Neural cell (in vitro differentiated cells): ENCODE results near the gene TMEM254. TPM values are rescaled to one million over a fixed set of nuclear protein-coding genes. Genes with fewer than 3 reads are reported as not detected.
"Not testable (repeated sequence)": the region's sequence is repeated elsewhere in the genome, so short reads cannot be mapped to it uniquely, and the experiment has no call there.

ENCODE experiments used
- H2AFZ ChIP-seq: fragments of 200-600, 300-800 bp; sonication (generic), shearing (Covaris generic); 2 replicates; pipeline ENCODE4 v1.6.0; 2014; ENCODE audit warnings: low read depth, mild to moderate bottlenecking, antibody characterized with exemption, low read length, moderate library complexity
- H3F3A ChIP-seq: fragments of 200-600 bp; shearing (Covaris generic); 2 replicates; pipeline ENCODE4 v1.6.1; 2016; ENCODE audit warnings: mild to moderate bottlenecking, moderate library complexity, mixed read lengths, antibody characterized with exemption, low read length; ENCODE audit not compliant: insufficient read depth, poor library complexity, severe bottlenecking
- H3K27ac ChIP-seq: fragments of 200-600, 300-800 bp; sonication (generic), shearing (Covaris generic); 2 replicates; pipeline ENCODE4 v1.5.1; 2014; ENCODE audit warnings: mild to moderate bottlenecking, low read length, moderate library complexity
- H3K27me3 ChIP-seq: fragments of 300-800, 200-600 bp; sonication (generic), shearing (Covaris generic); 2 replicates; pipeline ENCODE4 v1.6.0; 2014; ENCODE audit warnings: mild to moderate bottlenecking, low read depth, low read length, moderate library complexity; ENCODE audit not compliant: insufficient read depth
- H3K36me3 ChIP-seq: fragments of 300-800, 200-600 bp; sonication (generic), shearing (Covaris generic); 2 replicates; pipeline ENCODE4 v1.5.1; 2014; ENCODE audit warnings: mild to moderate bottlenecking, antibody characterized with exemption, low read length, moderate library complexity; ENCODE audit not compliant: insufficient read depth
- H3K4me2 ChIP-seq: fragments of 300-800, 200-600 bp; sonication (generic), shearing (Covaris generic); 2 replicates; pipeline ENCODE4 v1.6.0; 2014; ENCODE audit warnings: mild to moderate bottlenecking, low read length
- H3K4me3 ChIP-seq: fragments of 300-800, 200-600 bp; sonication (generic), shearing (Covaris generic); 2 replicates; pipeline ENCODE4 v1.5.1; 2014; ENCODE audit warnings: mild to moderate bottlenecking, low read length, moderate library complexity
- H3K79me2 ChIP-seq: fragments of 200-600 bp; shearing (Covaris generic); replicated peaks from 2 replicates; pipeline ENCODE4 v1.6.0; 2014; ENCODE audit warnings: mild to moderate bottlenecking, low read length, moderate library complexity; ENCODE audit not compliant: insufficient read depth
- H3K9ac ChIP-seq: fragments of 300-800, 200-600 bp; sonication (generic), shearing (Covaris generic); 2 replicates; pipeline ENCODE4 v1.6.1; 2016; ENCODE audit warnings: mild to moderate bottlenecking, low read length, mixed read lengths
- H3K9me2 ChIP-seq: fragments of 200-600 bp; shearing (Covaris generic); 2 replicates; pipeline ENCODE4 v1.6.1; 2016; ENCODE audit warnings: mild to moderate bottlenecking, low read length, mixed read lengths; ENCODE audit not compliant: insufficient read depth
- H3K9me3 ChIP-seq: fragments of 200-600, 300-800 bp; sonication (generic), shearing (Covaris generic); 2 replicates; pipeline ENCODE4 v1.6.1; 2016; ENCODE audit warnings: mild to moderate bottlenecking, mixed run types, low read length, moderate library complexity, mixed read lengths
- H4K20me1 ChIP-seq: fragments of 200-600 bp; shearing (Covaris generic); 2 replicates; pipeline ENCODE4 v1.6.1; 2016; ENCODE audit warnings: mild to moderate bottlenecking, mixed run types; ENCODE audit not compliant: insufficient read depth
- CTCF ChIP-seq: fragments of 450-650 bp; IDR thresholded peaks from 2 replicates; pipeline ENCODE4 v1.5.1; 2014; ENCODE audit warnings: antibody characterized with exemption, mild to moderate bottlenecking, moderate library complexity; ENCODE audit not compliant: poor library complexity, severe bottlenecking
- EP300 ChIP-seq: fragments of 450-650 bp; conservative IDR thresholded peaks from 2 replicates; pipeline ENCODE4 v1.6.1; 2014; ENCODE audit warnings: antibody characterized with exemption, mild to moderate bottlenecking, moderate library complexity; ENCODE audit not compliant: poor library complexity, severe bottlenecking
- EZH2 ChIP-seq: fragments of 200-600, 300-800 bp; shearing (Covaris generic), sonication (generic); IDR thresholded peaks from 2 replicates; pipeline ENCODE4 v1.6.1; 2014; ENCODE audit warnings: antibody characterized with exemption, low read length, borderline replicate concordance, mild to moderate bottlenecking; ENCODE audit not compliant: insufficient read depth, poor library complexity, severe bottlenecking
- MXI1 ChIP-seq: fragments of 450-650 bp; conservative IDR thresholded peaks from 2 replicates; pipeline ENCODE4 v1.6.1; 2014; ENCODE audit warnings: antibody characterized with exemption, mild to moderate bottlenecking; ENCODE audit not compliant: poor library complexity, severe bottlenecking
- POLR2AphosphoS5 ChIP-seq: IDR thresholded peaks from 2 replicates; pipeline ENCODE4 v1.6.1; 2012
- RAD21 ChIP-seq: fragments of 450-650 bp; conservative IDR thresholded peaks from 2 replicates; pipeline ENCODE4 v1.6.1; 2014; ENCODE audit warnings: antibody characterized with exemption, mild to moderate bottlenecking, moderate library complexity
- REST ChIP-seq: IDR thresholded peaks from 2 replicates; pipeline ENCODE4 v1.6.1; 2012; ENCODE audit warnings: borderline replicate concordance
- SMC3 ChIP-seq: fragments of 450-650 bp; conservative IDR thresholded peaks from 2 replicates; pipeline ENCODE4 v1.6.1; 2014; ENCODE audit warnings: antibody characterized with exemption, mild to moderate bottlenecking, moderate library complexity; ENCODE audit not compliant: poor library complexity
- TAF1 ChIP-seq: IDR thresholded peaks from 2 replicates; pipeline ENCODE4 v1.6.1; 2012; ENCODE audit warnings: low read depth
- polyA plus RNA-seq: library from polyadenylated mRNA; depleted of rRNA; stranded (reverse); fragments of >200 nt; gene quantifications from 2 replicates; pipeline ENCODE4 v1.2.3, GENCODE V29; 2014

TMEM254 gene
- polyA plus RNA-seq, 1 donor from 2014 or later, result 24.3 TPM

- H2AFZ ChIP-seq, result no peak overlapping the region
- H3F3A ChIP-seq, result no peaks in the 10 kb centered on the region
- no peaks in the 10 kb centered on the region for H3K9me2 ChIP-seq
- no peaks in the 10 kb centered on the region for H3K79me2 ChIP-seq
- H4K20me1 ChIP-seq, result no peaks in the 10 kb centered on the region
- H3K9ac ChIP-seq, result no peak overlapping the region
- no peak overlapping the region for H3K4me2 ChIP-seq
- no peaks in the 10 kb centered on the region for H3K36me3 ChIP-seq
- H3K4me3 ChIP-seq, result no peak overlapping the region
- no peaks in the 10 kb centered on the region for H3K27me3 ChIP-seq
- H3K9me3 ChIP-seq, result no peaks in the 10 kb centered on the region
- no peak overlapping the region for H3K27ac ChIP-seq
- no peak for TF ChIP-seq CTCF
- TF ChIP-seq TAF1, result no peak
- TF ChIP-seq POLR2AphosphoS5, result no peak
- no peak for TF ChIP-seq MXI1
- TF ChIP-seq EP300, result no peak
- TF ChIP-seq REST, result no peak
- no peak for TF ChIP-seq SMC3
- TF ChIP-seq RAD21, result no peak
- TF ChIP-seq EZH2, result no peak
Measured at GRCh38 chr10:80094231-80094630, 15.8 kb downstream of the TMEM254 start.

GRCh38 chr10:80098272-80098671 lies 19.8 kb downstream of the TMEM254 start:
- H3K9ac ChIP-seq, H3K4me2 ChIP-seq, H2AFZ ChIP-seq, H3K9me3 ChIP-seq, H3K9me2 ChIP-seq, H4K20me1 ChIP-seq, H3K79me2 ChIP-seq, H3K4me3 ChIP-seq, H3F3A ChIP-seq, H3K27ac ChIP-seq, H3K27me3 ChIP-seq, H3K36me3 ChIP-seq: not testable (repeated sequence)

GRCh38 chr10:80099295-80099694 lies 20.8 kb downstream of the TMEM254 start:
- H3K4me2 ChIP-seq, H4K20me1 ChIP-seq, H3K9ac ChIP-seq, H3K27ac ChIP-seq, H3K36me3 ChIP-seq, H3K9me2 ChIP-seq, H3F3A ChIP-seq, H3K9me3 ChIP-seq, H2AFZ ChIP-seq, H3K79me2 ChIP-seq, H3K27me3 ChIP-seq, H3K4me3 ChIP-seq: not testable (repeated sequence)
